K562 (cell line): ENCODE data around the gene VARS1. TPM values are rescaled to one million over a fixed set of nuclear protein-coding genes. Genes with fewer than 3 reads are reported as not detected.

Experiments used
- ATAC-seq: fragments of 200-7000 bp; cut with Tn5 transposase; 3 replicates; pipeline ENCODE4 v1.9.1; 2020; ENCODE audit warnings: moderate library complexity
- BruUV-seq: library from RNA; stranded (reverse); fragments of 400-500 nt; replicated peaks from 2 replicates; lab custom pipeline; 2021; lab: Mats Ljungman, UMichigan
- CTCF ChIA-PET: fragments of 300-600 bp; formaldehyde crosslinking; extraction: SDS; loops from one replicate; lab custom pipeline; 2021; ENCODE audit warnings: low intra/inter-chr PET ratio; lab: Yijun Ruan, JAX
- POLR2A ChIA-PET: fragments of 300-600, 350-650 bp; sonication (Branson Sonifier 250); formaldehyde crosslinking; extraction: SDS; loops from one replicate; lab custom pipeline; 2021; ENCODE audit warnings: antibody characterized with exemption, inconsistent platforms; lab: Yijun Ruan, JAX
- DNase-seq, 4 experiments: peaks; one replicate each; pipeline versions ENCODE4 v3.0.0 to v3.0.0-alpha.2; 2011 to 2018; ENCODE audit warnings: low spot score in 3 of 4, mixed read lengths in 3 of 4; ENCODE audit errors: extremely low read depth in 1 of 4
- FAIRE-seq: peaks from 2 replicates; lab custom pipeline; 2011; peaks lifted over from hg19 to GRCh38; lab: Jason Lieb, UNC
- H2AFZ ChIP-seq: 2 replicates; pipeline ENCODE4 v1.6.0; 2011; ENCODE audit warnings: low read depth, low read length, control low read depth, inconsistent platforms
- H3K27ac ChIP-seq: fragments of 200-600 bp; 3 replicates; pipeline ENCODE4 v1.8.0; 2011; ENCODE audit warnings: low read depth, mild to moderate bottlenecking, control low read depth, inconsistent platforms, low read length, moderate library complexity, mixed read lengths; ENCODE audit errors: extremely low read depth
- H3K27me3 ChIP-seq, 2 experiments: fragments of 300-600 bp in 1 of 2; 2 replicates in 1 of 2; 3 replicates in 1 of 2; pipeline versions ENCODE4 v1.6.0 to v1.8.0; 2011; ENCODE audit warnings: inconsistent platforms in 2 of 2, low read length in 2 of 2, mild to moderate bottlenecking in 1 of 2, mixed read lengths in 1 of 2, moderate library complexity in 1 of 2; ENCODE audit not compliant: control insufficient read depth in 2 of 2, insufficient read depth in 2 of 2
- H3K36me3 ChIP-seq: fragments of 300-600 bp; 3 replicates; pipeline ENCODE4 v1.8.0; 2011; ENCODE audit warnings: mild to moderate bottlenecking, low read length, inconsistent platforms; ENCODE audit not compliant: control insufficient read depth, insufficient read depth
- H3K4me1 ChIP-seq, 2 experiments: fragments of 200-600 bp in 1 of 2; replicated peaks in 1 of 2; 2 replicates in 1 of 2; 3 replicates in 1 of 2; pipeline versions ENCODE4 v1.5.1 to v1.8.0; 2011; ENCODE audit warnings: inconsistent platforms in 2 of 2, low read length in 2 of 2, mild to moderate bottlenecking in 1 of 2, mixed read lengths in 1 of 2, moderate library complexity in 1 of 2; ENCODE audit not compliant: control insufficient read depth in 2 of 2, insufficient read depth in 2 of 2
- H3K4me2 ChIP-seq: 2 replicates; pipeline ENCODE4 v1.6.1; 2011; ENCODE audit warnings: low read length, control low read depth, inconsistent platforms, mixed read lengths; ENCODE audit not compliant: insufficient read depth
- H3K4me3 ChIP-seq: fragments of 200-600 bp; sonication (generic), shearing (Covaris generic); 2 replicates; pipeline ENCODE4 v1.5.1; 2016; ENCODE audit warnings: control low read depth, inconsistent platforms
- H3K79me2 ChIP-seq: fragments of 200-600 bp; 3 replicates; pipeline ENCODE4 v1.8.0; 2011; ENCODE audit warnings: low read length, inconsistent platforms; ENCODE audit not compliant: control insufficient read depth, insufficient read depth
- H3K9ac ChIP-seq, 2 experiments: 2 replicates each; pipeline versions ENCODE4 v1.6.0 to v1.6.1; 2011; ENCODE audit warnings: low read depth in 2 of 2, low read length in 2 of 2, control low read depth in 1 of 2, inconsistent platforms in 1 of 2, mild to moderate bottlenecking in 1 of 2, mixed read lengths in 1 of 2; ENCODE audit not compliant: insufficient read depth in 1 of 2
- H3K9me1 ChIP-seq: one replicate; pipeline ENCODE4 v1.6.0; 2011; ENCODE audit warnings: inconsistent platforms, mild to moderate bottlenecking, low read length, moderate library complexity; ENCODE audit not compliant: control insufficient read depth, insufficient read depth
- H3K9me3 ChIP-seq: replicated peaks from 2 replicates; pipeline ENCODE4 v1.5.1; 2011; ENCODE audit warnings: low read depth, low read length, inconsistent platforms; ENCODE audit not compliant: control insufficient read depth, insufficient read depth
- H4K20me1 ChIP-seq: replicated peaks from 2 replicates; pipeline ENCODE4 v1.6.1; 2011; ENCODE audit warnings: low read length, inconsistent platforms, mixed read lengths; ENCODE audit not compliant: control insufficient read depth, insufficient read depth
- EZH2 ChIP-seq: IDR thresholded peaks from 2 replicates; pipeline ENCODE4 v1.6.1; 2012; ENCODE audit warnings: low read depth, mild to moderate bottlenecking, inconsistent platforms, low read length, borderline replicate concordance
- KAT7 ChIP-seq: sonication (generic); formaldehyde crosslinking; IDR thresholded peaks from 2 replicates; pipeline ENCODE4 v1.8.0; 2022; ENCODE audit warnings: missing genetic modification reagents, mild to moderate bottlenecking, borderline replicate concordance
- PRMT5 ChIP-seq: sonication (generic); formaldehyde crosslinking; IDR thresholded peaks from 2 replicates; pipeline ENCODE4 v1.5.0; 2020; ENCODE audit warnings: missing genetic modification reagents
- SRSF3 ChIP-seq: fragments of 200-400 bp; formaldehyde crosslinking; IDR thresholded peaks from 2 replicates; pipeline ENCODE4 v1.6.1; 2016; ENCODE audit warnings: mild to moderate bottlenecking, low read length, moderate library complexity; ENCODE audit not compliant: insufficient read depth
- ZNF354B ChIP-seq: fragments of 250-450 bp; sonication (Bioruptor Pico); IDR thresholded peaks from 2 replicates; pipeline ENCODE4 v1.4.0; 2020
- WGBS: fragments of 100-300 bp; shearing (Covaris generic); methylation state at CpG from one replicate; pipeline ENCODE4 v1.1.6; 2016; ENCODE audit warnings: low coverage, mixed read lengths; ENCODE audit not compliant: insufficient coverage; ENCODE audit errors: missing lambda C conversion rate; 5-methylcytosine and 5-hydroxymethylcytosine counted together
- in situ Hi-C: fragments of 300-500 bp; cut with MboI; formaldehyde crosslinking; loops from 4 replicates; pipeline ENCODE4 v1.15.0; 2018; ENCODE audit warnings: inconsistent platforms, mixed read lengths
- intact Hi-C: fragments of 100-400 bp; cut with micrococcal nuclease; formaldehyde crosslinking; loops from 2 replicates; pipeline ENCODE4 v1.14.2; 2022
- polyA plus RNA-seq, 8 experiments: library from polyadenylated mRNA; depleted of rRNA in 4 of 8; stranded (reverse) in 5 of 8; unstranded in 3 of 8; fragments of >200 nt; fragmentation: Nextera tagmentation in 2 of 8; fragmentation: Illumina TruSeq in 1 of 8; extraction: Ambion mirVana in 2 of 8; extraction: Trizol in 1 of 8; gene quantifications; 2 replicates each; pipeline versions ENCODE4 v1.2.1 to v1.2.3, GENCODE V29; 2011 to 2014; ENCODE audit warnings: inconsistent platforms in 1 of 8, missing spikeins in 1 of 8
- total RNA-seq, 7 experiments: library from RNA; depleted of rRNA in 6 of 7; stranded (reverse); fragments of >200 nt in 6 of 7; fragmentation: Illumina TruSeq in 2 of 7; extraction: Trizol in 2 of 7; gene quantifications; 2 replicates each; pipeline versions ENCODE4 v1.2.1 to v1.2.3, GENCODE V29; 2011 to 2021; ENCODE audit warnings: low replicate concordance in 1 of 7
- TF ChIP-seq, protein P1 (sequence below): fragments of 250-450 bp; sonication (Bioruptor Pico); IDR thresholded peaks from 2 replicates; pipeline ENCODE4 v1.4.0; 2020; ENCODE audit warnings: borderline replicate concordance
- TF ChIP-seq, protein P2 (sequence below), 2 experiments: fragments of 450-650 bp in 1 of 2; sonication (generic) in 1 of 2; formaldehyde crosslinking in 1 of 2; IDR thresholded peaks; 2 replicates each; pipeline versions ENCODE4 v1.7.1 to v1.9.0; 2016 to 2022; ENCODE audit warnings: inconsistent platforms in 1 of 2, mild to moderate bottlenecking in 1 of 2, missing genetic modification reagents in 1 of 2
- TF ChIP-seq, protein P3 (sequence below): sonication (generic); formaldehyde crosslinking; IDR thresholded peaks from 2 replicates; pipeline ENCODE4 v1.8.0; 2022; ENCODE audit warnings: mild to moderate bottlenecking, missing genetic modification reagents

VARS1 gene
- total and polyA plus RNA-seq, 9 of the 15 experiments (the other 6 are each of a cell fraction or from before 2014, with no cell fraction given): 2.9 to 488 (median 130) TPM

DNA sequence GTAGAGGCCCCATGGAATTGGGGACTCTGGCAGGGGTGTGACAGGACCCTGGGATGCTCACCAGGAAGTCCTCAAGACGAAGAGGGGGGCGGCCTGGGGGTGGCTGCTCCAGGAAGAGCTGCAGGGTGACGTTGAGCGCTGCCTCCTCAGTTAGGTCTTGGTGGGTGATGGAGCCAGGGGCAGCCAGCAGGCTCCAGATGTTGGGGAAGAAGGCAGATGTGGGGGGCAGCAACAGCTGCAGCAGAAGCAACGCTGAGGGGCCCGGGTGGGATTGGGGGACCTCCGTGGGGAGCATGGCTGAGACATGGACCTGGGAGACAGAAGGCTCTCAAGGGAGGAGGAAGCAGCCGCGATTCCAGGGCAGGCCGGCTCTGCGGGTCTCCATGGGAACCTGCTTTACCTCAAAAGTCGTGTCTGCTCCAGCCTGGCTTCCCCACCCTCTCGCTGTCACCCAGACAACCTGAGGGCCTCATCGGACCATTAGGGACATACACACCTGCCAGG, 19.0 kb downstream of the VARS1 start:
- Histone ChIP-seq H3K4me1 (peaks cover 43 to 85% of the 10 kb centered on the region in 2 experiments), H3K79me2 (no peaks in the 10 kb centered on the region), H3K9ac (peak overlapping the region; percentile 64 to 88), H3K27me3 (no peaks in the 10 kb centered on the region), H3K4me3 (peak overlapping the region; percentile 10; the same call in 1 of the 2 replicates), H4K20me1 (no peaks in the 10 kb centered on the region), H3K36me3 (peaks cover 42% of the 10 kb centered on the region; the same call in 2 of the 3 replicates), H2AFZ (peak overlapping the region; percentile 36), H3K9me3 (no peaks in the 10 kb centered on the region), H3K4me2 (peak overlapping the region; percentile 56), H3K9me1 (peaks cover 6% of the 10 kb centered on the region), H3K27ac (peak overlapping the region; percentile 87)
- in situ Hi-C loops (no loop called here), intact Hi-C loops (loop anchor here (2.0 to 10.0 kb wide), 2 partner anchors 18 to 232 kb away; partner anchors contain the start of genes ATP6V1G2, DDX39B, NFKBIL1 and VARS1)
- ATAC-seq (peak; percentile 16), DNase-seq (no peak), FAIRE-seq (no peak)
- 18% methylated on average over 14 of the region's 14 CpGs for WGBS
- CTCF ChIA-PET: no interaction called here
- no TSS peak for BruUV-seq
- POLR2A ChIA-PET: interaction anchor here (0.5 to 8.8 kb wide), 11 partner anchors 14 to 183 kb away, joined by 4 to 47 read pairs (median 9); partner anchors contain the start of genes ABHD16A, GPANK1, HSPA1B and NELFE
- TF ChIP-seq, protein P1, sequence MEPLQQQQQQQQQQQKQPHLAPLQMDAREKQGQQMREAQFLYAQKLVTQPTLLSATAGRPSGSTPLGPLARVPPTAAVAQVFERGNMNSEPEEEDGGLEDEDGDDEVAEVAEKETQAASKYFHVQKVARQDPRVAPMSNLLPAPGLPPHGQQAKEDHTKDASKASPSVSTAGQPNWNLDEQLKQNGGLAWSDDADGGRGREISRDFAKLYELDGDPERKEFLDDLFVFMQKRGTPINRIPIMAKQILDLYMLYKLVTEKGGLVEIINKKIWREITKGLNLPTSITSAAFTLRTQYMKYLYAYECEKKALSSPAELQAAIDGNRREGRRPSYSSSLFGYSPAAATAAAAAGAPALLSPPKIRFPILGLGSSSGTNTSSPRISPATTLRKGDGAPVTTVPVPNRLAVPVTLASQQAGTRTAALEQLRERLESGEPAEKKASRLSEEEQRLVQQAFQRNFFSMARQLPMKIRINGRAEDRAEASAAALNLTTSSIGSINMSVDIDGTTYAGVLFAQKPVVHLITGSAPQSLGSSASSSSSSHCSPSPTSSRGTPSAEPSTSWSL (CRISPR knock-in tag): 0 out of 2 replicates have a peak, but pooled peaks have one; percentile 20
- TF ChIP-seq KAT7: peak; percentile 22; the same call in 1 of the 2 replicates
- TF ChIP-seq, protein P2, sequence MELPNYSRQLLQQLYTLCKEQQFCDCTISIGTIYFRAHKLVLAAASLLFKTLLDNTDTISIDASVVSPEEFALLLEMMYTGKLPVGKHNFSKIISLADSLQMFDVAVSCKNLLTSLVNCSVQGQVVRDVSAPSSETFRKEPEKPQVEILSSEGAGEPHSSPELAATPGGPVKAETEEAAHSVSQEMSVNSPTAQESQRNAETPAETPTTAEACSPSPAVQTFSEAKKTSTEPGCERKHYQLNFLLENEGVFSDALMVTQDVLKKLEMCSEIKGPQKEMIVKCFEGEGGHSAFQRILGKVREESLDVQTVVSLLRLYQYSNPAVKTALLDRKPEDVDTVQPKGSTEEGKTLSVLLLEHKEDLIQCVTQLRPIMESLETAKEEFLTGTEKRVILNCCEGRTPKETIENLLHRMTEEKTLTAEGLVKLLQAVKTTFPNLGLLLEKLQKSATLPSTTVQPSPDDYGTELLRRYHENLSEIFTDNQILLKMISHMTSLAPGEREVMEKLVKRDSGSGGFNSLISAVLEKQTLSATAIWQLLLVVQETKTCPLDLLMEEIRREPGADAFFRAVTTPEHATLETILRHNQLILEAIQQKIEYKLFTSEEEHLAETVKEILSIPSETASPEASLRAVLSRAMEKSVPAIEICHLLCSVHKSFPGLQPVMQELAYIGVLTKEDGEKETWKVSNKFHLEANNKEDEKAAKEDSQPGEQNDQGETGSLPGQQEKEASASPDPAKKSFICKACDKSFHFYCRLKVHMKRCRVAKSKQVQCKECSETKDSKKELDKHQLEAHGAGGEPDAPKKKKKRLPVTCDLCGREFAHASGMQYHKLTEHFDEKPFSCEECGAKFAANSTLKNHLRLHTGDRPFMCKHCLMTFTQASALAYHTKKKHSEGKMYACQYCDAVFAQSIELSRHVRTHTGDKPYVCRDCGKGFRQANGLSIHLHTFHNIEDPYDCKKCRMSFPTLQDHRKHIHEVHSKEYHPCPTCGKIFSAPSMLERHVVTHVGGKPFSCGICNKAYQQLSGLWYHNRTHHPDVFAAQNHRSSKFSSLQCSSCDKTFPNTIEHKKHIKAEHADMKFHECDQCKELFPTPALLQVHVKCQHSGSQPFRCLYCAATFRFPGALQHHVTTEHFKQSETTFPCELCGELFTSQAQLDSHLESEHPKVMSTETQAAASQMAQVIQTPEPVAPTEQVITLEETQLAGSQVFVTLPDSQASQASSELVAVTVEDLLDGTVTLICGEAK (IDR thresholded peaks at IDR 0.05): peak; percentile 57; the same call in 1 of the 2 replicates
- TF ChIP-seq, protein P2 (CRISPR knock-in tag; IDR thresholded peaks at IDR 0.05): no peak
- TF ChIP-seq, protein P3, sequence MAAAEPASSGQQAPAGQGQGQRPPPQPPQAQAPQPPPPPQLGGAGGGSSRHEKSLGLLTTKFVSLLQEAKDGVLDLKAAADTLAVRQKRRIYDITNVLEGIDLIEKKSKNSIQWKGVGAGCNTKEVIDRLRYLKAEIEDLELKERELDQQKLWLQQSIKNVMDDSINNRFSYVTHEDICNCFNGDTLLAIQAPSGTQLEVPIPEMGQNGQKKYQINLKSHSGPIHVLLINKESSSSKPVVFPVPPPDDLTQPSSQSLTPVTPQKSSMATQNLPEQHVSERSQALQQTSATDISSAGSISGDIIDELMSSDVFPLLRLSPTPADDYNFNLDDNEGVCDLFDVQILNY: 0 out of 2 replicates have a peak, but pooled peaks have one; percentile 9
- no peak for TF ChIP-seq PRMT5 (CRISPR knock-in tag)
- peak; percentile 24; the same call in 1 of the 2 replicates for TF ChIP-seq SRSF3
- TF ChIP-seq EZH2: no peak
- TF ChIP-seq ZNF354B (CRISPR knock-in tag): no peak
